Activated T-cell treated with anti-CD3 and anti-CD28 coated beads, Interleukin-2, amount 50 U/mL, for 48 hours (primary cell): ENCODE data around the gene RNF220.
"Not testable (repeated sequence)": the region's sequence is repeated elsewhere in the genome, so short reads cannot be mapped to it uniquely, and the experiment has no call there.

Source experiments
- DNase-seq, 2 experiments: peaks; one replicate each; pipeline ENCODE4 v3.0.0-alpha.2; 2020

The RNF220 gene

DNA sequence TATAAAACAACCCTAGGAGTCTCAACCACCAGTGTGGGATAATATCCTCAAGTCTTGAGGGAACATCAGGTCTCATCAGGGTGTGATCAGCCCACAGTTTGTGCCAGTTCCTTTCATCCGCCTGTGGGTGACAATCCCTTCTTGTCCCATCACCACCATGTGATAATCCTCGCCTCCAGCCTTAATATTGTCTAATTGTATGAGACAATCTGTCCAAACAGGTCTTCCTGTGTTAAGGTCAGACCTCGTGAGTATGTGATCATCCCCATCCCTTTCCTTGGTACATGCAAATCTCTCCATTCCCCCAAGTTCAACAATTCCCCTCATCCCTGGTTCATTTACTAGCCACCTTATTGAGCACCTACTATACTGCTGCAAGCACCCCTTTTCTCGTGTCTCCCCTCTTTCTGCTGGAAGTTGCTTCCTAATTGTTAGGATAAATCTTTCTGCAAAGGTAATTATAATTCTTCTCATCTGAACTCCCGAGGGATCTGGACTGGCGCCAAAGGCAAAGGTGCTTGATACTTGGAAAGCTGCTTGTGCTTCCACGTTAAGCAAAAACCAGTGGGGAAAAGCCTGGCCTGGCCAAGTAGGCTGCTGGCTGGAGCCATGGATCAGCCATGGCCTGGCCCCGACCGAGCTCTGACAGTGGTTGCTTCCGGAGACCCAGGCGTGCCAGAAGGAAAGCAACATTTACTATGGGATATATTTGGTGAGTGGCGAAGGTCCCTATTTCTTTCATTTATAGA lies 92.5 kb downstream of the RNF220 start:
- no peak for DNase-seq

DNA sequence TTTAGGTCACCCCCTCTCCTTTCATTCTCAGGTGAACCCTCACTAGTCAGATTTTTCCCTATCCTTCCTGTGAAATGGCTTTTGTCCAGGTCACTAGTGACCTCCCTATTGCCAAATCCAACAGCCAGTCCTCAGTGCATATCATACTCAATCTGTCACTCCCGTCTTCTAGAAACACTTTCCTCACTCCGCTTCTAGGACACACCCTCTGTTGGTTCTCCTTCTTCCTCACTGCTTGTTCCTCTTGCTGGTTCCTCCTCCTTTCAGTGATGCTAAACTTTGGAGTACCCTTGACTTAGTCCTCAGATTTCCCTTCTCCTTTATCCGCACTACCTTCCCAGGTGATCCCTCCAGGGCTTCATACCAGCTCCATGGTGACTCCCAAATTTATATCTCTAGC lies 94.3 kb downstream of the RNF220 start:
- no peak for DNase-seq

DNA sequence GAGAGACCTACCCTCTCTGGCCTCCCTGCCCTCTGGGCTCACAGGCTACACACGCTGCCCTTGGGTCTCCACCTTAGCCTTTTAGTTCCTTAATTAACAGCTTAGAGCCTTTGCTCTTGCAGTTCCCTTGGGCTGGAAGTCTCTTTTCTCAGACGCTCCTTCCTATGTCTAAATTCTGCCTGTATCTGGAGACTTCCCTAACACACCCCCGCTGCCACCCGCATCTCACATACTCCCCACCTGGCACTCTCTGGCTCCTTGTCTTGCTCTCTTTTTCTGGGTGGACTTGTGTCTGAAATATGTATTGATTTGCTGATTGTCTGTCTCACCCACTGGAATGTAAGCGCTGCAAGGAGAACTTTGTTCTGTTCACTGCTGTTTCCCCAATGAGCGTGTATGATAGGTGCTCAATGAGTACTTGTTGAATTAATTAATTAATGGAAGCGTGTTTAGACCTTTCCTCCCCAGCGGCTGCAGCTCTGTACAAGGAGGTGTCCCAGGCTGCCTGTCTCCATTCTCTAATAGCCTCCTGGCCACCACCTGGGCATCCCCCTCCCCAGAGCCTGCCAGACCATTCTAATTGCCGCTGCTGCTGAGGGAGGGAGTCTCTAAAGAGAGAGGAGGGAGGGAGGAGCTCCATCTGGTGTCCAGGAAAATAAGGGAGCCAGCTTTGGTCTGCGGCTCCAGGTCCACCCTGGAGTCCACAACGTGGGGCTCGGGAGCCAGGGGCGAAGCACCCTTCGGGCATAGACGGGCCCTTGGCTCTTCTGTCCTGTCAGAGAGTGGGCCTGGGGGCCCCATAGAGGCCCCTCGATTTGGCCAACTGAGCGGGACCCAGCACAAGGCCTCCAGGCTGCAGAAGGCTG lies 95.4 kb downstream of the RNF220 start:
- DNase-seq, result no peak

DNA sequence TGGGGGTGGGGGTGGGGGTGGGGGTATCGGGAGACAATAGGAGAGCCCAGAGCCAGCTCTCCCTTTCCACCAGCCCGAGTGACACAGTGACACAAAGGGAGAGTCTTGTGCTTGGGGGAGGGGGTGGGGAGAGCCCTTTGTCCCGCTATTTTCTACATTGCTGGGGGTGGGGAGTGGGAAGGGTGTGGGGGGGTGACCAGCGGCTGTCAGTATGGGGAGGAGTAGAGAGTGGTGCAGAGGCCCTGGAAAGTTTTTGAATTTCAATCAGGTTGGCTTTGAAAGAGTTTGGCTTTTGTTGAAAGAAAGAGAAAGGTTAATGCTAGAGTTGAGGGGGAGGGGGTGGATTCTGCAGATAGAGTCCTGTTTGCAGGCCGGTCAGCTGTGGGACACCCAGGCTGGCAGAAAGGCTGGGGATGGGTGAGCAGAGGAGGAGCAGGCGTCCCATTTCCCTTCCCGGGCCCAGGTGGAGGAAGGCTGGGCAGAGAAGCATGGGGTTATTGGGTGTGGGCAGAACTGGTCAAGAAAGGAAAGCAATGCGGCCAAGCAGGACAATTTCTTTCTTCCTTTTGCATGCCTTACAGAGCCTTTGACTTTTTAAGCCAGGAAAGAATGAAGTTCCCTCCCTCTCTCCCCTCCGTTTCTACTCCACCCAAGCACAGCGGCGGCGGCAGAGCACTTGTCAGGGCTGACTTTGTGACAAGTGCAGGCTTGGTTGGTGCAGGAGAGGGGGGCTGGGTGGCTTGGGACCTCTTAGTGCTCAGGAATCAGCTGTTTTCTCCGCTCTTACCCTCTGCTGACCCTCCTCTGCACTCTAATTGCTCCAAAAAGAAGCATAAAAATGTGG lies 96.2 kb downstream of the RNF220 start:
- DNase-seq, result no peak

DNA sequence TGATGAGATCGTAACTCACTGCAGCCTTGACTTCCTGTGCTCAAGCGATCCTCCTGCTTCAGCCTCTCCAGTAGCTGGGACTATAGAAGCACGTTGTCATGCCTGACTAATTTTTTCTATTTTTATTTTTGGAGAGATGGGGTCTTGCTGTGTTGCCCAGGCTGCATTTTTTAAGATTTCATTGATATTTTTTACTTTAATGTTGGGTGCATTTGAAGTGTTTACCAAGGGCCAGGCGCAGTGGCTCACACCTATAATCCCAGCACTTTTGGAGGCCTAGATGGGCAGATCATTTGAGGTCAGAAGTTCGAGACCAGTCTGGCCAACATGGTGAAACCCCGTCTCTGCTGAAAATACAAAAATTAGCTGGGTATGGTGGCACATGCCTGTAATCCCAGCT lies 97.8 kb downstream of the RNF220 start:
- not testable (repeated sequence) for DNase-seq

DNA sequence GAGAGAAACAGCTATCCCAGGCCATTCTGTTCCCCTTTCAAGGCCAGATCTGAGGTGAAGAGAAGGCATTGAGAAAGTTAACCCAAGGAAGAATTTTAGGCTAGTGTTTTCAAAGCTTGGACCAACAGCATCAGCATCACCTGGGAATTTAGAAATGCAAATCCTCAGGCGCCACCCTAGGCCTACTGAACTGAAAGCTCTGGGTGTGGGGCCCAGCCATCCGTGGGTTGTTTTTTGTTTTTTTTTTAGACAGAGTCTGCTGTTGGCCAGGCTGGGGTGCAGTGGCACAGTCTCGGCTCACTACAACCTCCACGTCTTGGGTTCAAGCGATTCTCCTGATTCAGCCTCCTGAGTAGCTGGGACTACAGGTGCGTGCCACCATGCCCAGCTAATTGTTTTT lies 98.6 kb downstream of the RNF220 start:
- DNase-seq, result no peak

DNA sequence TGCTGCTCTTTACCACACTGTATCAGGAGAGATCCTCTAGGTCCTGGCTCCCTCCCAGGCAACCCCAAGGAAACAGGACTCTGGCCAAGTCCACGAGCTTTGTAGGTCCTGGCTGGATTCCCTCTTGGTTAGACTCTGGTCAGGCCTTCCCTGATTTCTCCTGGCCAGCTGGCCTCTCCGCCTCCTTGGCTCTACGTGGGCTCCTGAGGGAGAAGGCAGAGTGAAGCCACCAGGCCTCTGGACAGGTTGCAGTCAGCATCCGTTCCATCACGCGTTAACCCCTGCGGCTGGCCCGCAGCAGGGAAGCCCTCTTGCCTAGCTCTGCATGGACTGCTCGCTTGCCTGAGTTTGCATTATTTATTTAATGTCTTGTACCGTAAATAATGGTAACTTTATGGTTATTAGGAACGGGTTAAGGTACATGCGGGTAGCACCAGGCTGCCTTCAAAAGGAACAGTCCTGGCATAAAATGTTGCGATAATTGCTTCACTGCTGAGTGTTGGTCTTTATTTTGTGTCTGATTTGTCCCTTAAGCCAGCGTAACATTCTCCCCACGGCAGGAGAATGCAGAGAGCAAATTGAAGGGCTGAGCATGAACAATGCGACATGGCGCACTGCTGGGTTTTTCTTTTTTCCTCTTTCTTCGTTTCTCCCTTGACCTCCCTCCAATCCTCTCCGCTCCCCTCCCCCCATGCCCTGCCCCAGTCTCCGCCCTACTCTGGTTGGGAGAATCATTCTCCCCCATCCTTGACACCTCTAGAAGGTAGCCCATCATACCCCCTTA lies 100.3 kb downstream of the RNF220 start:
- DNase-seq, result no peak

DNA sequence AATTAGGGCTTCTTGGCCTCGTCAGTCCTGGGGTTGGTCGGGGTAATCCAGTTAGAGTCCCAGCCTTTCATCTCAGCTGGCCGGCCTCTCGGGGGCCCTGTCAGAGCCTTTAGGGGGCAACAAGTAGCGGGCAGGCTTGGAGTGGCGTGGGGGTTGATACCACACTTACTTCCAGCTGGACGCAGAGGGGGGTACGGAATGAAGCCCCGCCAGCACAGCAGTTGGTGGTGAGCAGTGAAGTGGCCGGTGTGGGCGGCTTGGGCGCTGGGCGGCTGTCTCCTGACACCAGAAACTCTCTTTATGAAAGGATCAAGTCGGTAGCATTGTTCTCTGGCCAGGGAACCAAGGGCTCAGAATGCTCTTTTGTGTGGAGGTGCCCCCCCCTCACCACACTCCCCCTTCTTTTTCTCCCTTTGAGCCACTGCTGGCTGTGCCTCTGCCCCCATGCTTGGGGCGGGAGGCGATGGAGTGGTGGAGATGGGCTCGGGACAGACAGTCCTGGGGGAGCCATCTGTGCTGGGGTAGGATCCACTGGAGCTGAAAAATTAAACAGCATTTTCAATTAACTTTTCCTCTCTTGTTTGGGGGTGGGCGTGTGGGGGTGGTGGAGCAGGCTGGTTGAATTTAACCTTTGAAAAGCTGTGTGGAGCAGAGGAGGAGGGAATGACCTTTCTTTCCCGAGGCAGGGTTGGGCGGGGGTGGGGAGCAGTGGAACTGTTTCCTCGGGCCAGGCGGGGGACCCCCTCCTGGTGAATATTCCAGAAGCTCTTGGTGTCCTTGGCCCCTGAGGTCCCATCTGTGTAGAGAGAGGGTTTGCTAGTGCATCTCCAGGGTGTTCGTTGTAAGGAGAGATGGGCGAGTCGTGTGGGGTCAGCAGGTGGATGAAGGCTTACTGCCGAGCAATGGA lies 102.7 kb downstream of the RNF220 start:
- no peak for DNase-seq

DNA sequence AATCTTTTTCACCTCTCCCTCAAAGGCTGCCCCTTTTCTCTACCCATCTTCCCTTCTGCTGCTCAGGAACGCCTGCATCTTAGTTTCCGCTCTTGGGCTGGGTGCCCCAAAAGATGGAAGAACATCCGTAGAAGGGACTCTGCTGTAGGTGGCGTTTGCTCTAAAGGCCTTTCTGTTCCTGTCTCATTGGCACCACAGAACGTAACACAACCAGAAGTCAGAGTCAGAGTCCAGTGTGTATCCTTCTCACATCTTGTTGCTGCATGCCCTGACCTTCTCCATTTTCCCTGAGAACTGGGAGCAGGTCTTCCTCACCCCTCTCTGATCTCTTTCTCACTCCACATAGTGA lies 103.3 kb downstream of the RNF220 start:
- no peak for DNase-seq

DNA sequence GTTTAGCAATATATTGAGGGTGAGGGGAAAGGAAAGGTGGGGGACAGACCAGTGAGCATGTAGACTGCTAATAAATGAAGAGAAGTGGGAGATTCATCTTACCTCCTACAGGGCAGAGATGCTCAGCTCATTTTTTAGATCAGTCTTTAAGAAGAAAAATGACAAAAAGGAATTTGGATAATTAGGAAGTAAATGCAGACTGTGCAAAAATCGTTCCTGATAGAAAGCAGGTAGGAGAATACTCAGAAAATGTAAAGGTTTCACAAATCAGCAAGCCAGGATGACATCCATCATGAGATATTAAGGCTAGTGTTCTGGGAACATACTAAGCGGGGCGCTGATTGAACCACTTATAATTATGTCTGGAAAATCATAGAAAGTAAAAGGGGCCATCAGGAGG lies 106.3 kb downstream of the RNF220 start:
- DNase-seq, result no peak

DNA sequence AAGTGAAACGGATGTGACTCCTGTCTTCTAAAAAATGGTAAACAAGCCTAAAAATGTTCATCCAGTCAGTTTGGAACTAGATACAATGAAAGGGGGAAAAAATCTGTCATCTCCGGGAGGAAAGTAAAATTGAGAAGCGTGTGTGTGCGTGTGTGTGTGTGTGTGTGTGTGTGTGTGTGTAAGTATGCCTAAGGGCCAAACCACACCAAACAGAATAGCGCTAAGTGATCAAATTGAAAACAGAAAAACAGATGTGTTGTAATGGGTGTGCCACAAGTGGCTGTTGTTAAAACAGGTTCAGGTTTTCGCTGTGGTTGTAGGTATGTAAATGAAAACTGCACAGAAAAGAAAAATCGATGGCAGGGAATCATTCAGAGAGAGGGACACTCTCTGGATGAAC lies 106.7 kb downstream of the RNF220 start:
- no peak for DNase-seq

DNA sequence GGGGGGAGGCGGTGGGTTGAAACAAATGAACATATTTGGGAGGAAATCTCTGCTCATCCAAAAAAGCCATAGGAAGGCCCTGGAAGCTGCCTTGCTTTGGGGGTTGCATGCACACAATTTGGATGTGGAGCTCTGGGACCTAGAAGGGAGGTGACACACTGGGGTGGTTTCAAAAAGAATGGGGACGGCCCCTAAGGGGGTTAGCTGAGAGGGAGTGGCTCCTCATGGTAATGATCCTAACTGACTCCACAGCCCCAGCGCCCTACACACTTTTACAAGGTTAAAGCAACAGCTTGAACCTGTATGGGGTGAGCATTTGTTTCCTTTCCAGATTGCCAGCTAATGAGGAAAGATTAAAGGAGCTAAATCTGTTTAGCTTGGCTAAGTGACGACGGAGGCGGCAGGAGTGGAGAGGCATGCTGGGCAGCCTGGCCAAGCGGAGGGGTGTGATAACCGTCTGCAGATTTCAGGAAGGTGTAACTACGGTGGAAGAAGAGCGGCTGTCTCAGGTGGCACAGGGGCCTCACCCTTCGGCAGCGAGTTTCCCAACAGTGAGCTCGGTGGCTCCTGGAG lies 107.3 kb downstream of the RNF220 start:
- DNase-seq, result peak in 1 of 2 experiments; percentile 26

DNA sequence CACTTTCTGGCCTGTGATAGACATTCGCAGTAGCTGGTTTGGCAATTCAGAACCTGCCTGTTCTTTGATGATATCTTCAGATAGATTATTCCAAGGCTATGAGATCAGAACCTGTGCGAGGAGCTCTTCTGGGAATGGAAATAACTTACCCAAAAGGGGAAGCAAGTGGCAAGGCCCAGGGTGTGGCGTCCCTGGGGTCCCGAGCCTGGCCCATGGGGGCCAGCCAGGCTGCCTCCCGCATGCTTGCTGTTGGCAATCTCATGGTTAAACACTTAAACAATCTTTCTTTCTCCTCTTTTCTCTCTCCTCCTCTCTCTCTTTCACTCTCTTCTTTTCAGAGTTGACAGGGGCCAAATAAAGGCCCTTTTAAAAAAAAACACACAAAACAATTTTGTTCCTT lies 108.1 kb downstream of the RNF220 start:
- no peak for DNase-seq

DNA sequence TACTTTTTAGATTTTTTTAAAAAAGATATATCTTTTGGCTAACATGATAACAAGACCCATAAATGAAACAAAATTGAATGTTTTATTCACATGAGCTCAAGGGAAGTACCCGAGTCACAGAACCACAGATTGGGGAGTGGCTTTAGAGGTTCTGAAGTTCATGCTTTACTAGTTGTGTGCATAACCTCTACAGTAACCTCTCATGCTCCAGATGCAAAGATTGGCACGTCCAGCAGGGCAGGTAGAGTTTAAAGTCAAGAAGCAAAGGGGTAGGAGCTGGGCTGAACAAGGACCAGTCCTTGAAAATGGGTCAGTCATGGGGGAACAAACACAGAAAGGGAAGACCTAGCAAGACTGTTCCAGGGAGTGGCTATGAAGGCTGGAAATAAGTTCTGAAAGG lies 109.6 kb downstream of the RNF220 start:
- no peak for DNase-seq

DNA sequence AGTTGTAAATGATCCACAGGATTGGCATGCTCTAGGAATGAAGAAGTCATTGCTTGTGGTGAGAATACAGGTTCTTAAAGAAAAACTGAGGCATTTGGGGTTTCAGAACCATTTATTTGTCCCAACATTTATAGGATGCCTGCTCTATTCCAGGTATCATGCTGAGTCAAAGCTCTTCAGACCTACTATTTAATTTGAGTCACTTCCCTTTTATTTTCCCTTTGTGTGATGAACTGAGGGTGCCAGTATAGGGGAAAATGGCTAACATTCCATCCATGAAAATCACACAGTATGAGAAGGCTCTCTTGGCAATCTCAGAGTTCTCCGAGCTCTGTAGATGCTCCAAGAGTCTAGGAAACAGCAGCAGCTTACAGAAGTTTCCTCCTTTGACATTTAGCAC lies 110.4 kb downstream of the RNF220 start:
- DNase-seq, result no peak

DNA sequence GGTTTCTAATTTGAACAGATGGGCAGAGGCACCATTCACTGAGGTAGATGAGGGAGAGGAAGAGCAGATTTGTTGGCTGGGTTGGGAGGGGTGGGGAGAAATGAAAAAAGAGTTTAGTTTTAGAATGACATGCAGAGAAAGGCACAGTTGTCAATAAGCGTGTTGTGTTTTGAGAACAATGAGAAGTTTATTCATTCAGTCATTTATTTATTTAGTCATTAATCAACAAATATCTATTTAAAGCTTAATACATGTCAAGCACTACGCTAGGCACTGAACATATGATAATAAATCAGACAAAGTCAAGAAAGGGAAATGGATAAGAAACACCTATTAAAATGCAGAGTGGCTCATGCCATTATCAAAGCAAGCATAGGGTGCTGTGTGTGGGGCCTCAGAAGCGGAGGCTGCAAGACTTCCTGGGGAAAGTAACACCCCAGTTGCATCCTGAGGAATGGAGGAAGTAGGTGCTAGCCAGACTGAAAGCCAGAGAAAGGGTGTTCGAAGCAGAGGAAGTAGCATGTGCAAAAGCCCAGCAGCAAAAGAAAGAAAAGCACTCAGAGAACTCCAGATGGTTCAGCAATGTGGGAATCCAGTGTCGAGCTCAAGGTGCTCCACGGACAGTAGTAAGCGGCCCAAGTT lies 114.1 kb downstream of the RNF220 start:
- DNase-seq, result no peak

DNA sequence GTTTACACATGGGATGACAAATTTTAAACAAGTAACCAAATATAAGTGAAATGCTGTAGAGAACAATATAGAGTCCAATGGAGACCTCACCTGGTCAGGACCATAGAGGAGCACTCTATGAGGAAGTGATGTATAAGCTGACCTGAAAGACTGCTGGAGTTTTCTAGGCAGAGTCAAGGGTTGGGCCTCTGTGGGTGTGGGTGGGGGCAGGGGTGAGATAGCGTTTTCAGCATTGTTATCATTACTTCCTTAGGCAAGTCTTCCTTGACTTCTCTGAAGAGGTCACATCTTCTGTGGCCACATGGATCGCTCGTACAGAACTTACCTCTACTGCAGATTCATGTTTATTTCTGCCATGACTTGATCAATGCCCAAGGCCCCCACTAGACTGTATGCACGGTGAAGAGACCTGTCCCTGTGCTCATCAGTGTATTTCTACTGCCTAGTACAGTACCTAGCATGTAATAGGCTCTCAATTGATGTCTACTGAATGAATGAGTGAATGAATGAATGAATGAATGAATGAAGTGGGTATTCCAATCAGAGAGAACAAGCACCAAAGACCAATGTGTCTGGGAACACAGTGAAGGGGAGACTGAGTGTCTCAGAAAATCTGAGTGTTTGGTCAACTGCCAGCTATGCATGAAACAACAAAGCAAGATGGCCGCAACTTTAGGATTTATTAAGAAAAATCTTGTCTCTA lies 116.5 kb downstream of the RNF220 start:
- no peak for DNase-seq

DNA sequence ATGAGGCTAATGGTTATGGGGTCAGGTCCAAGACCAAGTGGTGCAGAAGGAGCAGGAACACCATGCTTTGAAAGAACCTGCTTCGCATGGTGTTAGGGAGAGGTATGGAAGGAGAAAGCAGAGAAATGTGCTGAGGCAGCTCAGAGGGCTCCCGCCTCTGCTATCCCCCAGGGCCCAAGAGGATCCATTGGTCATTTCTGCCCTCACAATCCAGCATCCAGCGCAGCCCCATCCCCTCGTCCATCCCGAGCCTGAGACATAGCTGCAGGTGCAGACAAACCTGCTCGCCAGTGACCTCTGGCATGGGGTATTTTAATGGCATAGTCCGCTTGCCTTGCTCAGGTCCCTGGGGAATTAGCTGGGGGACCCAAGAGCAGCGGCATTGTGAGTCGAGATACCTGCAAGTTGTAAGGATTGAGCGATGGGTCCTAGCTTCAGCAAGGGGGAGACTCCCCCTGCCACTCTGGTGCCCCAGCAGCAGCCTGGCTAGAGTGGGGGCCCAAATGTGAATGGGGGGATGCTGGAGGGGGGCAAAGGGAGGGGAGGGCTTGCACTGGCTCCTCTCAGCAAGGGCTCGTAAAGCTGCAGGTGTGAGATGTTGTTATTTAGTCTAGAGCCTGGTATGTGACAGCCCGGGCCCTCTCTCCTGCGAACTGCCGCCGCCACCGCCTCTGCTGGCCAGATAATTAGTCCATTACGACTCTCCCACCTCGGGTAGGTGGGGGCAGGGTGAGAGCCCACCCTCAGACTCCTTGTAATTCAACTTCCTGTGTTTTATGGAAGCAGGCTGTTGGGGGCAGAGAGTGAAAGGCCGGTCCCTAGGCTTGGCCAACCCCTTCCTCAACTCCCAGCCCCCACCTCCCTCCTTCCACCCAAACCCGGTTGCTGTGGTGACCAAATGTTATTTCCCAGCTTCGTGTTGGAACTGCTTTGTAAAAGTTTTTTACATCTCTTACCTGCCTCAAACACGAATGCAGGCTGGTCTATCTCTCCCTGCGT lies 118.8 kb downstream of the RNF220 start:
- no peak for DNase-seq
